ENCODE measurements around the gene TENM3.

The TENM3 gene

DNA sequence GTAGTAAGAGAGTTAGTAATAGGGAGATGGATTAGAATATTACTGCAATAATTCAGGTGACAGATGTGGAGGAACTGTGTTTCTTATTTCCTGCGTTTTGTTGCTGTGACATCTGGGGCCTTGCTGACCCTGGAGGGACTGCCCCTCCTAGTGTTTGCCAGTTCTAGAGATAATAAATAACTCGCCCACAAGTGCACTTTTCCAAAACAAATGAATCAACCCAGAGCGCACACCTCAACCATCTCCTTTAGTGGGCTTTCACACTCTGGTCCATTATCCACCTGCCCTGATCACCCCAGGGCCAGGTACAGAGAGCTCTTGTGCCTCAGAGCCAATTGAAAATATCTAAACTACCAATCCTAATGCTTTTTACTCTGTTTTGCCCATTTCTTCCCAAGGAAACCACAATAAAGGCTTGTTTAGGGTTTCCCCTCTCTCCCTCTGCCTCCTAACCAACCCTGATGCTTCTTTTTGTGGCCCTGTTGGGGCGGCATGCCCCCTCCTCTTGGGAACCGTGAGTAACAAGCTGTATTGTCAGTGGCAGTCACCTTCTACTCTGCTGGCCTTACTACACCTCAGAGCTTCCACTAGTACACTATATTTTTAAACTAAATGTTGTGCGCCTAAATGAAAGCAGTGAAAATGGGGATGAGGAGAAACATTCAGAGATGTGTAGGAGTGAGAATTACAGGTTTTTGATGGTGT is 270.5 kb downstream of the TENM3 start:
- DNase-seq (ENCODE audit: low spot score), result no peak

DNA sequence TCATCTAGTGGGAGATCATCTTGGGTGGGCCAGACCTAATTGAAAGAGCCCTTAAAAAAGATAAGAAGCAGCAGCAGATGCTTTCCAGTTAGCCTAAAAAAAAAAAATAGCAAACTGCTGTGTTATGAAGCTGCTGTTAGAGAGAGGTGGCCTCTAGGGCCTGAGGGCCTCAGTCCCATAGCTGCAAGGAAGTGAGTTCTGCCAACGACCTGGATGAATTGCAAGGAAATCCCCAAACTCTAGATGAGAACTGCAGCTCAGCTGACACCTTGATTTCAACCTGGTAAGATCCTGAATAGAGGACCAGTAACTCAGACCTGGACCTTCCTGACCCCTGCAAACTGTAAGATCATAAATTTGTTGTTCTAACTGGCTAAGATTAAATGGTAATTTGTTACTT is 275.2 kb downstream of the TENM3 start:
- no peak for DNase-seq (ENCODE audit: low spot score)

DNA sequence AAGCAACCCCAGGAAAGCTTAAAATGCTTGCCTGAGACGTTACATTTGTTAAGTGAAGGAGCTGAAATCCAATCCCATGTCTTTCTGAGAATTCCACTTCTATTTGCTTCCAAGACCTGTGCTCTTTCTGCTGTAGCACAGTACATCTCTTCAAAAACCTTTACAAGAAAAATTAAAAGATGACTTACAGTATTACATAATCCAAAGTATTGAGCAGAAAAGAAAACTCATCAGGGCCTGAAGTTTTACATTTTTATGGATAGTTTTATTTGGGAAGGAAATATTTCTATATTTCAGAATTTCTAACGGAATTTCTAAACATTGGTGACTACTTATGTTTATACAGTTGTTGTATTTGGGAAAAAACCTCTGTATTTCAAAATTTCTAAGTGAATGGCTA is 276.3 kb downstream of the TENM3 start:
- no peak for DNase-seq (ENCODE audit: low spot score)

DNA sequence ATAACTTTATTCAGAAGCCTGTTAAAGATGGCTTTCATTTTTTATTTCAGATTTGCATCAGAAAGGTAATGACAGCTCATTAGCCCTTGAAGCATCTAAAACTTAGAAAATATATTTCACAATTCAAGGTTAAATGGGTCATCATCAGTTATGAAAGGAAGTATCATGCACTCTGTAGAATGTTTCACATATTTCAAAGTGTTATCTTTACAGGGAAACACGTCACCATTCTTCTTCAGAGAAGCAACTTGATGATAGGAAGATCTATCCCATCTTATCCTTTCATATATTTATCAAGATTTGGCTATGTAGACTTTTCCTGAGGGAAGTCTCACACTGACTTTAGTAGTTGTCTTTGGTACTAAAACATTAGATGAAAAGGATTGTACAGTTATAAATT is 277.8 kb downstream of the TENM3 start:
- no peak for DNase-seq (ENCODE audit: low spot score)

DNA sequence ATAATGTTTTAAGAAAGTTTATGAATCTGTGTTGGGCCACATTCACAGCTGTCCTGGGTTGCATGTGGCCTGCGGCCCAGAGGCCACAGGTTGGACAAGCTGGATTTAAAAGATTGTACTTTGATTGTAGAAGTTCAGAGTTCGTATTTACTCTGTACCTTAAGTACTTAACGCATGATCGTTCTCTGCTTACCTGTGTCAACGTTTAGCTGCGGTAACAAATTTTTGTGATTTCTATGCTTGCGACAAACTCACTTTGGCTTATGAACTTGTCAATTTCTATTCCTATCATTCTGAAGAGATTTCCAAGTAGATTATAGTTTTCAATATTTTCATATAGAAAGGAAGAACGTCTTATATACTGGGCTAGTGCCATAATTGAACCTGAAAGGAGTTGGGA is 285.6 kb downstream of the TENM3 start:
- no peak for DNase-seq (ENCODE audit: low spot score)

DNA sequence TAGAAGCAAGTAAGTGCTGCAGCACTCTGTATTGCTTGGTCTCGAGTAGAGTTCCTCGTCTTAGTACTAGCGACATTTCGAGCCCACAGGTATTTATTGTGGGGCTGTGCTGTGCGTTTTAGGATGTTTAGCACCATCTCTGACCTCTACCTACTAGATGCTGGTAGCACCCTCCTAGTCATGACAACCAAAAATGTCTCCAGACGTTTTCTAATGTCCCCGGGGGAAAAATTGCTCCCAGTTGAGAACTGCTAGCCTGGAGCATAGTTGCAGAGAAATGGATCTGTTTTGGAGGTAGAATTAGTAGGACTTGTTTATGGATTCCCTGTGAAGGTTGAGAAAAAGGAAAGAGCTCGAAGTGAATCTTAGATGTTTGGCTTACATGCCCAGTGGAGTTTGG is 287.2 kb downstream of the TENM3 start:
- no peak for DNase-seq (ENCODE audit: low spot score)

DNA sequence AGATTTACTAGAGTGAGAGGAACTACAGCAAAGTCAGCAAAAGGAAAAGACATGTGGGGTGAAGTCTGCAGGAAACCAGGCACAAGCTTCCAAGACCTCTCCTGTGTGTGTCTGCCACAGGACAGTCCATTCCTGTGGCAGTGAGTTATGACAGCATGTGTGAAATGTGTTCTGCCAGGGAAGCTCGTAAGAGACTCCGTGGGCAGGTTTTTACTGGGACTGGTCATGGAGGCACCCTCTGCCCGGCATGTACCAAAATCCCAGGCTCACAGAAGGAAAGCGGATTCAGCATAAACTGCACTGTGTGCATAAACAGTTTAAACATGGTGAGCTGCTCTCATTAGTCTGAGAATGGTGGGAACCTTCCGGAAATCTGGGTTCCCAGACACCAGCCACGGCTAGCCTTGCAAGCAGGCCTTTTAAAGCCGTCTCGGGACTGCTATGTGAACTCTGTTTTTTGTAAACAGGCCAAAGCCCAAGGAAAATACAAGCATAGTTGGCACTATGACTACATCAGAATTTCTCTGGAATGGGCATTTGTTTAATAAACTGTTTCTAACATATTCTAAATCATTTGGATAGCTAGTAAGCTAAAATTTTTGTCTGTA is 288.5 kb downstream of the TENM3 start:
- DNase-seq (ENCODE audit: low spot score), result no peak

DNA sequence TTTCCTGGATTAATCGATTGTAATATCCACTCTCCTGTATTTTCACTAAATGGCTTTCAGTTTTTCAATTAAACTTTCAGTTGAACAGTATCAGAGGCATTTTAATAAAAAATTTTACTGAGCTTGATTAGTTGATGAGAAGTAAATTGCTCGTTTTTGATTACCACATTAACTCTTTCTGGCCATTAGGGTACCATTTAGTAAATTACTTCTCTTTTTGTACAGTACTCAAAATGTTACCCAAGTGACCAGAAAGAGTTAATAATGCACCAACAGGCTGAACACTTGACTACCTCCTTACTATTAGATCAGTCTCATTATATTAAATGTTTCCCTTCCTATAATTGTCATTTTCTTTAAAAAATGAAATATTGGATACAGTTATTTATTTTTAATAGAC is 289.2 kb downstream of the TENM3 start:
- DNase-seq (ENCODE audit: low spot score), result no peak

DNA sequence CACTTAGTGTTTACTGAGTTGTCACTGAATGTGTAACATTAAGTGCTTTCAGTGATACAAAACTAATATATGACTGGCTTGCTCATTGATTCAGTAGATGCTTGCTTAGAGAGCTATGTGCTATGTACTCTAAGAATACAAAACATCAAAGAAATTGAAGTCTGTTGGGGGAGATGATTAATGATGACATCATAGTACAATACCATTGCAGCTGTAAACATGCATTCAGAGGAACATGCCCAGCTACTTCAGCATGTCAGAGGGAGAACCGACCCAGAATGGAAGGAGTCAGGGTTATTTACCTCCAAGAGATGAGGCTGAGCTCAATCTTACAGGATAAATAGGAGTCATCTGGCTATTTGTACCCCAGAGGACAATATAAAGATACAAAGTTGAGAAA is 290.8 kb downstream of the TENM3 start:
- peak; percentile 4 for DNase-seq (ENCODE audit: low spot score)

DNA sequence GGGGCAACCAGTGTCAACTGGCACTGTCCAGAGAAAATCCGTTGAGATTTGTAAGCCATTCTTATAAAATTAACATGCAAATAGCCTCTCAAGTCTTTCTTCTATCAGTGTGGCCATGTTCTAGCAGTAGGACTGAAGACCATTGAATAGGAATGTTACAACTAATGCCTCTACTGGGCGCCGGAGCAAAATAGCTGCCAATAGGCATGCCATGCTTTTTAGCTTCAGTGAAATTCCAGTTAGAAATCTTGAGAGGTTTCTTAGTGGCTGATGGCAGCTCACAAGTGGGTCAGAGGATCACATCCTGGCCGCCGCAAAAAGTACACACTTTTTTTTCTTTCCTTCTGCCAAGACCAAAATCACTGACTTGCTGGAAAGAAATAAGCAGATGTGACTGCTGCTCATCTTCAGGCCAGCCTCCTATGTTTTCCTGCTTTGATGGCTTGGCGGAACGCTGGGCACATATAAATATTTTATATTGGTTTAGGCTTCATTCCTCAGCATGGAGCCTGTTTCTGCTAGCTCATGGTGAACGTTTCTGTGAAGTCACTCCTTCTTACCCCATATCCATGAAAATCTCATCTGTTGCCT is 293.1 kb downstream of the TENM3 start:
- no peak for DNase-seq (ENCODE audit: low spot score)

DNA sequence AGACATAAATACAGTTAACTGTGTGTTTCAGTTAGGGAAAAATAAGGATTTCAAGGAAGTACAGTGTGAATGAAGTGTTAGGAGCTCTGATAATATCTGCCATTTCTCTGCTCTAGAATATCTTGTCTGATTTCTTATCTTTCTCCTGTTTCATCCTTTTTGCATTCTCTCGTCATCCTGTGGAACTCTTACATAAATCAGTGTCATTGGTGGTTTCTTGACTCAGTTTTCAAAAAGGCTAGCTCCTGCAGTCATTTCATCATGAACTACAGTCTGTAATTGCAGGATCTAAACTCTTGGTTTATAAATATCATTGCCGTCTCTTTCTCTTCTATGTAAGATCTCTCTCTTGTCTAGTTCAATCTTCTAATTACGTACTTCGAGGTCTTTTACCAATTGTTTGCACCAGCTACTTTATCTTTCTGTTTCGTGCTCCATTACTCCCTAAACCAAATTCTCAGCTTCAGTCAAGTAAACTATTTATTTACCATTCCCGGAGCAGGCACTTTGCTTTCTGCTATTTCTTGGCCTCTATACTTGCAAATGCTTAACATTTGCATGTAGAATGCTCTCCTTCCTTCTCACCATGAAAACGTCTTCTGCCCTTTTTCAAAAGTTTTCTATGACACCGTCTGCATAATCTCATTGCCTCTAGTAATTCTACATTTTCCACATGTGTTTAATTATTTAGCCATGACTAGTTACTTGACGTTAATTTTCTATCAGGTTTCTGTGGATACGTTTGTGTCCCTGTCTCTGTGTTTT is 294.0 kb downstream of the TENM3 start:
- DNase-seq (ENCODE audit: low spot score), result no peak

DNA sequence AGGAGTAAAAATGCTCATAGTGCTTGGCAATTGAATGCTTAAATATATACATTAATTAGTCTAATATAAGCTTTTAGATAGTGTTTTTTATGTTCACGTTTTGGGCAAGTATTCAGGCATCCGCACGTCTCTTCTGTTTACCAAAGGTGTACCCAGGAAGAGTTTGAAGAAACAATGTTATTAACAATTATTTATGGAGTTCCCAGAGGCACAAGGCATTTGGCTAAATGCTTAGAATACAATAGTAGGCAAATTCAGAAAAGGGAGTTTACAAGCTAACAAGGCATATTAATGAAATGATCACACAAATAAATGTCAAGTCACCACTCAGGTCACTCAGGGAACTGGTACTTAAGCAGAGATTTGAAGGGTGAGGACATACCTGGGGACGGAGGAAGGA is 294.8 kb downstream of the TENM3 start:
- DNase-seq (ENCODE audit: low spot score), result no peak

DNA sequence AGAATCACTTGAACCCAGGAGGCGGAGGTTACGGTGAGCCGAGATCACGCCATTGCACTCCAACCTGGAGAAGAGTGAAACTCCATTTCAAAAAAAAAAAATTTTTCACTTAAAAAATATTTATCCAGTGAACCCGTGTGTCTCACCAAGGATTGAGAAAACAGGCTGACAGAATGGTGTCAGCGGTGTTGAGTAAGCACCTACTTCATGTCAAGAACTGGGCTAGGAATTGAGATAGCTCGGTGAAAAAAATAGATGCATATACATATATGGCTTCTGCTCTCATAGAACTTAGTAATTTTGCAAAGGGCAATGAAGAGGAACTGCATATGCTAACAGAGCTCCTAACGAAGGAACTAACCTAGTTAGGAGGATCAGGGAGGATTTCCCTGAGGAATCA is 297.3 kb downstream of the TENM3 start:
- DNase-seq (ENCODE audit: low spot score), result no peak

DNA sequence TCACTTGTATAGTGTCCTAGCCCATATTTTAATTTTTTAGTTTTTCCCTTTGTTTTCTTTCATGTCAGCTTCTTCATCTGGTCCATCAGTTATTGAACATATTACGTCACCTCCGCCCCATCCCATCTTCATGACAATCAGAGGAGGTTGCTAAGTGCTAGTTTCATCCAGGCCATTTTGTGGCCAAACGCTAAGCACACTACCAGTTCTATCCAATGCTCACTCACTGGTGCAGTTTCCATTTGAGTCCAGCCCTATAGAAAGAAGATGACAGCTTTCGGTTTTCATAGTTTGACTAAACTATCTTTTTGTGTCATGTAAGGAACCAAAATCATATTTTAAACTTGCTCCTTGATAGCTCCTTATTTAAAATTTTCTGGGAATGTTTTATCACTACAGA is 304.2 kb downstream of the TENM3 start:
- DNase-seq (ENCODE audit: low spot score), result no peak

DNA sequence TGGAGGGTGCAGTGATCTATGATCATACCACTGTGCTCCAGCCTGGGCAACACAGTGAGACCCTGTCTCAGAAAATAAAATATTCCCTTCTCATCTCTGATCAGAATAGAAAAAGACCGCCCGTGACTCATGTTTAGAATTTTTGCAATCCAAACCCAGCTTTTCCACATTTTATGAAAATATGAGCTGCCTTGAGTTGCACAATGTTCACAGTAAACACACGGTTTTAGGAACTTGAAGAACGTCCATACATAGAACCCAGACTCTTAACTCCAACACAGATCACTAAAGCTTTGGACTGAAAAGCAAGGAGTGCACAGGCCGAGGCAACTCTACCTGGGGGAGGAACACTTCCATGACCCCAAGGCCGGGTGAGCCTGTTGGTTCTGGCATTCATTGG is 305.0 kb downstream of the TENM3 start:
- no peak for DNase-seq (ENCODE audit: low spot score)

DNA sequence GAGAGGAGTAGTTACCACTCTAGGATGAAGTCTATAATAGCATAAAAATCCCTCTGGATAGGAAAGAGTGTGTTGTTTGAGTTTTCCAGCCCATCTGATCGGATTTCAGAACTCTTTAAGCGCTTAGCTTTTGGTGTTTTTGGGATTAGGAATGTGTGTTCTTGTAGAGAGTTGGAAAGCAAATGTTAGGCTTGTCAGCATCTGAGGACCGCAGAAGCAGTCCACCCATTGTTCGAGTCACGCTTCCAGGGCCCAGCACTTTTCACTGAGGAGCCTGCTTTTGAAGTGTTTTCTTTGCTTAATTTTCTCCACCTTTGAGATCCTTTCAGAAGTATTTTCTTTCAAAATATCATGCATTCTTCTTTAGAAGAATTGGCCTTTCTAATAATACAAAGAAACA is 306.2 kb downstream of the TENM3 start:
- no peak for DNase-seq (ENCODE audit: low spot score)

DNA sequence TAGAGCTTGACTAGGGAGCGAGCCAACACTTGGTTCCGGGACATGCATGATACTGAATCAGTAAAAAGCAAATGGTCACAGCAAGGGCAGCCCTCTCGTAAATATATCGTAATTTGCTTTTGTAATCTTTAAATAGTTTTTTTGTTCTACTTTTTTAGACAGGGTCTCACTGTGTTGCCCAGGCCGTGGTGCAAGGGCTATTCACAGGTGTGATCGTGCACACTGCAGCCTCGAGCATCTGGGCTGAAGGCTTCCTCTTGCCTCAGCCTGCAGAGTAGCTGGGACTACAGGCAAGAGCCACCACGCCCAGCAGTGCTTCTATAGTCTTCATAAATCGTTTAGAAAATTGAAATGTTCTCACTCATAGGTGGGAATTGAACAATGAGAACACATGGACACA is 309.7 kb downstream of the TENM3 start:
- no peak for DNase-seq (ENCODE audit: low spot score)

DNA sequence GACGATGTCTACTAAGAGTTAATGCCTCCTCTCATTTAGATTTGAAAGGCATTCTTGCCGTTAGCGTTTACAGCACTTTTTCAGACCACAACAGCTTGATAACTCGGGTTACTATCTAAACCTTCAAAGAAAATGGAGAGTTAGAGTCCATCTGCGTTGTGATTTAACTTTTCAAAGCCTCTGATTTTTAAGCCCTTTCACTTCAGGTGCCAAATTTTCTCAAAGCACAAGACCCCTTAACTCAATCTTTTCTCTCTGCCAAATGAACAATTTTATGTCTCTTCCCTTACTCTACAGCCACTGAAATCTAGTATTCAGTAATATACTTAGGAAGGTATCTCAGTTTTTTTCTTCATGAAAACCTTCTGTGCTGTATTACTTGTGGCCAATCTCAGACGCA is 310.5 kb downstream of the TENM3 start:
- no peak for DNase-seq (ENCODE audit: low spot score)

DNA sequence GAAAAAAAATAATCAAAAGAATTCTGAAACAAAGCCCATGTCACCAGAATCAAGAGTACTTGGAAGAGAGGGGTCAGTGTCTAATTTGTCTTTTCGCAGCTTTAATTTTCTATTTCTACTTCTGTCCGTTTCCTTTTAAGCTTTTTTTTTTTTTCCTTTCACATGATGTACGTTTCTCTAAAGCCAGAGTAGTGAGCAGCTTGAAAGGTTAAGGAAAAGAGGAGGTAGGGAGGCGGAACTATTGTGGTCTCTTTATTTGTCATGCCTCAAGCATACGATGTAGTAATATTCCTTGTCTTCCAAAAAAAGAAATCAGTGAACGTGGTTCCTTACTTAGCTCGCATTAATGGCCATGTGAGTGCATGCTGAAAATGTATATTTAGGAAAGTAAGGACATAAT is 311.5 kb downstream of the TENM3 start:
- DNase-seq (ENCODE audit: low spot score), result no peak

DNA sequence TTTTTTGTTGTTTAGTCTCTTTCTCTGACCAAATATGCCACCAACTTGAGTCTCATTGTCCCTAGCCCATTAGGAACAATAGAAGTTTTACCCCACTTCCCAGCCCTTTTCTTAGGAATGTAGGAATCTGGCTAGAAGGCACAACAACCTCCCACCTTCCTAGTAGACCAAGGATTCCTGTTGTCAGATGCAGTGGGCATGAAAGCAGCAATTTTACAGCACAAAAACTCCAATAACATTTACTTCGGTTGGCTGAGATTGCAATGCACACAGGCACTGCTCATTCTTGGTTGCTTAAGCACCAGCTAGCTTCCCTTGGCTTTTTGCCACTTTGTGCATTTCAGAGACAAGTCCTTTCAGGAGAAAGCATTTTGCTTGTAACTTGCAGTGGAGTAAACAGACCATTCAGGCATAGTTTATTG is 312.8 kb downstream of the TENM3 start:
- DNase-seq (ENCODE audit: low spot score), result no peak

DNA sequence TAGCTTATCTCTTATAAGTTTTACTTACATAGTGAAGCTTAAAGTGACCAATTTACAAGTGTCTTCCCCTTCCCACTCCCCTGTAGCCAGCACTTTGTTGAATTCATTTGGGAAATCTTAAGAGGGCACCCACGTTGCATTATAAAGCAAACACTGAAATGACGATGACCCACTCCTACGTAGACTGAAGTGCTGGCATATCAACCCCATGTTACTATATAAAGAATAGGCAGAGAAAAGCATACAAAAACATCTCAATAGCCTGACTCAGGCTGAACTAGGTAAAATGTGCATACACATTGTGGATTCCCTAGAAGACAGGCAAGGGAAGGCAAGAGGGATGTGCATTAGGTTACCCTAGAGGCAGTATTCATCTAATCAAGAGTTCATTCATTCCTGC is 313.4 kb downstream of the TENM3 start:
- no peak for DNase-seq (ENCODE audit: low spot score)

DNA sequence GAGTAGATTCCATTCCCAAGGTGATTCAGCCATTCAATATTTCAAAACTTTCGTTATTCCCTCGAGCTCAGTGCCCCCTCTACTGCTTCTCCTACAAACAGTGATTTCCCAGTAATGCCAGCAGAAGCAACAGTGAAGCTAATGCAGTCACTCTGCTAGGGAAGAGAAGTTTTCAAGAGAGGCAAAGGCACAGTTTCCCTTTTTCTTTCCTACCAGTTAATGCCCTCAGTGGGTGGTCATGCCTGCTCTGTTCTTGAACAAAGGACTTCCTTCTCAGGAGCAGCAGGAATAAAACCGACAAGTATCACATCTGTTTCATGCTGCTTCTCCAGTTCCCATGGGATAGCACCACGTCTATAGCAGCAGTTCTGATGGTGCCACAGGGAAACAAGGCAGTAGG is 317.2 kb downstream of the TENM3 start:
- no peak for DNase-seq (ENCODE audit: low spot score)

DNA sequence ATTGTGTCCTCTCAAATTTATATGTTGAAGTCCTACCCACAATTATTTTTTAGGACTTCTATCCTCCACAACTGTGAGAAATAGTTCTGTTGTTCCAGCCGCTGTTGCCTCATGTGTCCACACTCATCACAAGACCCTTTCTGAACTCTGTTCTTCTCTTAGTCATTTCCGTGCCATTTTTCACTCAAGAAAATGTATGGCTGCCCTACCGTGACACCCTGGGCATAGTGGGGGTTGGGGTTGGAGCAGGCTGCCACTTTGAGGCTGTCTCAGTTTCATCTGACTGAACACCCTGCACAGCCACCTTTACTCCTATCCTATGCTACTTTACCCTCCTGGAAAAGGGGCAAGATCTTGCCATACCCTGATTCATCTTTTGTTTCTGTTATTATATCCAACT is 319.1 kb downstream of the TENM3 start:
- DNase-seq (ENCODE audit: low spot score), result no peak

Data from LoVo (cell line).